Peyer's patch (tissue), 4 donors: ENCODE results near the gene NR5A1.

Experiments
- POLR2A ChIP-seq, 2 donors: fragments of 450-650 bp; IDR thresholded peaks; one replicate each; pipeline ENCODE4 v1.5.1; 2017; ENCODE audit warnings: antibody characterized with exemption in 2 of 2, mild to moderate bottlenecking in 2 of 2, moderate library complexity in 2 of 2
- TF ChIP-seq, protein P1 (sequence below), 6 experiments: fragments of 450-650 bp in 4 of 6; fragments of 200-600 bp in 2 of 6; sonication (generic) in 1 of 6; IDR thresholded peaks; one replicate each; pipeline ENCODE4 v1.5.1; 2017 to 2019; ENCODE audit warnings: antibody characterized with exemption in 6 of 6, mild to moderate bottlenecking in 3 of 6, moderate library complexity in 1 of 6

DNA sequence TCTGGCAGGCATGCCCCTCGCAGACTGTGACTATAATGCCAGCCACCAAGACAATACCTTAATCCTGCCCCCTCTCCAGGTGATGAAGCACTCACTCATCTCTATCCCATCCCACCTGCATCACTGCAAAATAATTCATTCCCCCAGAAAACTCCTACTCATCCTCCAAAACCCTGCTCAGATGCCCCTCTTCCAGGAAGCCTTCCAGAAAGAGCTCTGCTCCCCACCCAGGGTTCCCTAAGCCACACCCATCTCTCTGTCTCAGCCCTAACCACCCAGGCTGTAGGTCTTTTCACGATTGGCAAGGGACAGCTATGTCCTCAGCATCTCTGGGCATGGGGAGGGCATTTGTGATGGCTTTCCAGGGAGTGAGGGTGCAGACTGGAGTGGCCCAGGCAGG lies 17.2 kb downstream of the NR5A1 start:
- TF ChIP-seq, protein P1, sequence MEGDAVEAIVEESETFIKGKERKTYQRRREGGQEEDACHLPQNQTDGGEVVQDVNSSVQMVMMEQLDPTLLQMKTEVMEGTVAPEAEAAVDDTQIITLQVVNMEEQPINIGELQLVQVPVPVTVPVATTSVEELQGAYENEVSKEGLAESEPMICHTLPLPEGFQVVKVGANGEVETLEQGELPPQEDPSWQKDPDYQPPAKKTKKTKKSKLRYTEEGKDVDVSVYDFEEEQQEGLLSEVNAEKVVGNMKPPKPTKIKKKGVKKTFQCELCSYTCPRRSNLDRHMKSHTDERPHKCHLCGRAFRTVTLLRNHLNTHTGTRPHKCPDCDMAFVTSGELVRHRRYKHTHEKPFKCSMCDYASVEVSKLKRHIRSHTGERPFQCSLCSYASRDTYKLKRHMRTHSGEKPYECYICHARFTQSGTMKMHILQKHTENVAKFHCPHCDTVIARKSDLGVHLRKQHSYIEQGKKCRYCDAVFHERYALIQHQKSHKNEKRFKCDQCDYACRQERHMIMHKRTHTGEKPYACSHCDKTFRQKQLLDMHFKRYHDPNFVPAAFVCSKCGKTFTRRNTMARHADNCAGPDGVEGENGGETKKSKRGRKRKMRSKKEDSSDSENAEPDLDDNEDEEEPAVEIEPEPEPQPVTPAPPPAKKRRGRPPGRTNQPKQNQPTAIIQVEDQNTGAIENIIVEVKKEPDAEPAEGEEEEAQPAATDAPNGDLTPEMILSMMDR (IDR thresholded peaks at IDR 0.05): no peak
- no peak for TF ChIP-seq POLR2A (IDR thresholded peaks at IDR 0.05)
